Measurements from ENCODE around the gene AEN. TPM values are rescaled to one million over a fixed set of nuclear protein-coding genes. Genes with fewer than 3 reads are reported as not detected.

The AEN gene
- total RNA-seq, 1 experiment from 2014 or later = 36.2 TPM

- POLR2A ChIA-PET = no interaction called here
- BruUV-seq (replicated peaks) = no TSS peak
These were observed 1.3 kb upstream of the AEN start for GRCh38 chr15:88619796-88620195.

More at GRCh38 chr15:88619796-88620195, 1.3 kb upstream of the AEN start:
- Histone ChIP-seq H4K20me1 (ENCODE audit: insufficient read depth) (peaks cover 16% of the 10 kb centered on the region; the same call in 1 of the 2 replicates), H3K9ac (ENCODE audit: low read length) (no peak overlapping the region), H3K4me2 (ENCODE audit: low read length) (no peak overlapping the region), H3K4me1 (ENCODE audit: control insufficient read depth in 1 of 2, insufficient read depth in 2 of 2, low read length in 2 of 2) (peaks cover 15 to 44% of the 10 kb centered on the region in 2 experiments), H3K27me3 (ENCODE audit: insufficient read depth, low read length) (no peaks in the 10 kb centered on the region), H3K79me2 (ENCODE audit: insufficient read depth, low read length) (peaks cover 38% of the 10 kb centered on the region), H3K27ac (ENCODE audit: low read depth, low read length) (no peak overlapping the region), H2AFZ (ENCODE audit: low read depth, low read length, poor library complexity, severe bottlenecking) (peak overlapping the region; percentile 42), H3K4me3 (replicated peaks in 1 of 2; ENCODE audit: low read depth in 1 of 2, low read length in 2 of 2) (no peak overlapping the region), H3K36me3 (ENCODE audit: control insufficient read depth in 1 of 2, insufficient read depth in 2 of 2, low read length in 2 of 2) (peaks cover 0 to 4% of the 10 kb centered on the region in 2 experiments; a peak in 1 of 4 replicates), H3K9me2 (ENCODE audit: insufficient read depth) (no peaks in the 10 kb centered on the region), H3K9me3 (ENCODE audit: control insufficient read depth in 1 of 2, insufficient read depth in 1 of 2, low read depth in 1 of 2, low read length in 2 of 2) (no peaks in the 10 kb centered on the region)
- DNase-seq (ENCODE audit: low read depth, low spot score) = no peak
- TF ChIP-seq EZH2phosphoT487 (IDR thresholded peaks at IDR 0.05; ENCODE audit: borderline replicate concordance) = no peak
- TF ChIP-seq ZBTB33 (IDR thresholded peaks at IDR 0.05; ENCODE audit: extremely low read depth, insufficient replicate concordance, low read length) = no peak
- intact Hi-C loops (cut with micrococcal nuclease) = no loop called here
- ChIA-PET CTCF (no interaction called here), RAD21 (ENCODE audit: low non-redundant PET in 1 of 2, low total read pairs in 2 of 2, uncharacterized antibody in 2 of 2, unreplicated experiment in 2 of 2) (no interaction called here)
- no peak for ATAC-seq
